Muscle of leg (tissue), 11 donors: ENCODE measurements around the gene COMMD7. TPM values are rescaled to one million over a fixed set of nuclear protein-coding genes. Genes with fewer than 3 reads are reported as not detected.

Experiments
- DNase-seq: peaks from one replicate; pipeline ENCODE4 v3.0.0; 2013
- H3K27ac ChIP-seq: one replicate; pipeline ENCODE4 v1.5.1; 2013; ENCODE audit warnings: mild to moderate bottlenecking, low read length, control low read depth
- H3K27me3 ChIP-seq: one replicate; pipeline ENCODE4 v1.6.1; 2013; ENCODE audit warnings: low read length; ENCODE audit not compliant: control insufficient read depth, insufficient read depth
- H3K36me3 ChIP-seq: one replicate; pipeline ENCODE4 v1.6.1; 2013; ENCODE audit warnings: low read length; ENCODE audit not compliant: control insufficient read depth, insufficient read depth
- H3K4me1 ChIP-seq: one replicate; pipeline ENCODE4 v1.6.1; 2013; ENCODE audit warnings: low read length; ENCODE audit not compliant: control insufficient read depth, insufficient read depth
- H3K4me3 ChIP-seq: one replicate; pipeline ENCODE4 v1.5.1; 2013; ENCODE audit warnings: low read length, control low read depth
- H3K9me3 ChIP-seq: replicated peaks from 2 replicates; pipeline ENCODE4 v1.6.1; 2013; ENCODE audit warnings: low read depth, low read length; ENCODE audit not compliant: control insufficient read depth
- WGBS: methylation state at CpG from one replicate; pipeline ENCODE4 v1.1.5; 2013; ENCODE audit warnings: missing lambda C conversion rate; ENCODE audit not compliant: insufficient coverage; 5-methylcytosine and 5-hydroxymethylcytosine counted together
- polyA plus RNA-seq, 8 donors: library from polyadenylated mRNA; unstranded; fragments of 120-200 nt; gene quantifications; one replicate each; pipeline versions ENCODE4 v1.2.1 to v1.2.3, GENCODE V29; 2013; ENCODE audit warnings: inconsistent platforms in 1 of 8, low replicate concordance in 1 of 8; ENCODE audit not compliant: insufficient read length in 8 of 8, insufficient read depth in 1 of 8
- total RNA-seq: library from RNA; stranded (reverse); fragments of 120-200 nt; gene quantifications from one replicate; pipeline ENCODE4 v1.2.4, GENCODE V29; 2013

COMMD7 gene
- total and polyA plus RNA-seq, 9 donors = 26.5 to 43.4 (median 40.5) TPM

DNA sequence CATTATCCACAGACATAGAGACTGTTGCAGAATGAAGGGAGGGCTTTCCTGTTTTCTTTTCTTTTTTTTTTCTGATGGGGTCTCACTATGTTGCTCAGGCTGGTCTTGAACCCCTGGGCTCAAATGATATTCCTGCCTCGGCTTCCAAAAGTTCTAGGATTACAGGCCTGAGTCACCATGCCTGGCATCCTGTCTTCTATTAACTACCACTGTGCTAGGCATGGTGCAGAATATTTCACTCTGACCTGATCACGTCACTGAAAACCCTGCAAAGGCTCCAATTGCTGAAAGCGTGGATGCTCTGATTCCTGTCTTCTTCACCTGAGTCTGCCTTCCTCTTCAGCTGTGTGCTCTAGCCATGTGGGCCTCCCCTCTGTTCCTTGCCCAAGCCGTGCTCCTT lies 10.5 kb upstream of the COMMD7 start:
- peaks cover 2% of the 10 kb centered on the region for H3K4me1 ChIP-seq
- no peak overlapping the region for H3K4me3 ChIP-seq
- H3K27ac ChIP-seq = no peak overlapping the region
- no peaks in the 10 kb centered on the region for H3K27me3 ChIP-seq
- no peaks in the 10 kb centered on the region for H3K9me3 ChIP-seq
- no peaks in the 10 kb centered on the region for H3K36me3 ChIP-seq
- no peak for DNase-seq
- 52% methylated on average over 4 of the region's 4 CpGs for WGBS

DNA sequence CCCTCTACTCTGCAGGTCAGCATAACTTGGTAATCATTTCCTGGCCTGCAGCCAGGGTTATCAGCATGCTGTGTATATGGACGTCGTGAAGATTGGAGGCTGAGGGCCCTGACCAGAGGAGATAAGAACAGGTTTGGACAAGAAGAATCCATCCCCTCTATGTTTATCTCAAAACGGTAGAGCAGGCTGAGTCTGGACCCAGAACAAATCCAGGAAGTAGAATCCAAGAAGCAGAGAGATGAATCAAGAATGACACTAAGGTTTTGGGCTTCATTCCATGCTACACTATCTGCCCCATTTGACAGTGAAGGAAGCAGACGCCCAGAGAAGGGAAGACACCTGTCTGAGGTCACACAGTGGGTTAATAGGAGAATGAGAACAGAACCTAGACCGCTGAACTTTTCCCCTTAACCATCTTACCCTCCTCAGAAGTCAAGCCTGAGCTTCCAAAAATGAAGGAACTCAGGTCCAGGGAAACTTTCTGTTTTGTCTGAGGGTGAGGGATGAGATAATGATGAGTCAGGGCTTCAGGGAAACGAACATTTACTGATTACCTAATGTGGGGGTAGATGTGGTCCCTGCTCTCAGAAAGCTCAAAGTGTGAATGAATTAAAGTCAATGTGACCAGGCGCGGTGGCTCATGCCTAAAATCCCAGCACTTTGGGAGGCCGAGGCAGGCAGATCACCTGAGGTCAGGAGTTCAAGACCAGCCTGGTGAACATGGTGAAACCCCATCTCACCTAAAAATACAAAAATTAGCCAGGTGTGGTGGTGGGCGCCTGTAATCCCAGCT lies 9.4 kb upstream of the COMMD7 start:
- DNase-seq = no peak
- peaks cover 2% of the 10 kb centered on the region for H3K4me1 ChIP-seq
- no peak overlapping the region for H3K4me3 ChIP-seq
- H3K36me3 ChIP-seq = no peaks in the 10 kb centered on the region
- 78% methylated on average over 3 of the region's 10 CpGs for WGBS
- H3K27me3 ChIP-seq = no peaks in the 10 kb centered on the region
- no peaks in the 10 kb centered on the region for H3K9me3 ChIP-seq
- H3K27ac ChIP-seq = no peak overlapping the region

DNA sequence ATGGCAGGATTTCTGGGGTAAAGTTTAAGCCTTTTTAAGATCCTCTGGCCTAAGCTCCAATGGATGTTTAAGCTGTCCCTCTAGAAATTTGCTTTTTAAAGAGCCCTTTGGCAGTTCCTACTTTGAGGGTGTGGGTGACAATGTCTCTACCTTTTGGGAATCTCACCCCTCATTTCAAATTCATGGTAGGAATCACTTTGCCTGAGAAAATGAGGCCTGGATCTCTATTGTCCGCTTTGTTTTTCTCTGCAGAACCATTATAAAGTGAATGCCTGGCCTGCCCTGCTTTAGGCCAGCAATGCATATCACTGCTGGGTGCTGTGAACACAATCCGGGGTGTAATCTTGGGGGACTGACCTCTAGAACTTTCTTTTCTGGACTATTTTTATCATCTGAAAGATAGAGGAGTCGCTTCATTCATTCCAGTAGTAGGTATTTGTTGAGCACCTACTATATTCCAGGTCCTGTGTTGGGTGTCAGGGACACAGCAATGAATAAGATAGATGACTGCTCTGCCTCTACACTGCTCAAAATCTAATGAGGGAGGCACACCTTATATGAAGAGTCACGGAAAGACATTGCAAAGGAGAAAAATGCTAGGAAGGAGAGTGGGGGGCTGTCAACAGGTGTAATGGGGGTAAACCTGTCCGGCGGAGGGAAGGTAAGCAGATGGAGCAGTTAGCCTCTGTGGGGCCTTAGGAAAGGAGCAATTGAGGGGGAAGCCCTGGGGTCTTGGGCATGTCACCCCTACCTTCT lies 8.6 kb upstream of the COMMD7 start:
- WGBS = no CpG with 5 or more reads among the region's 6 CpGs
- DNase-seq = no peak
- Histone ChIP-seq H3K27me3 (no peaks in the 10 kb centered on the region), H3K4me3 (no peak overlapping the region), H3K36me3 (no peaks in the 10 kb centered on the region), H3K4me1 (peaks cover 2% of the 10 kb centered on the region), H3K27ac (no peak overlapping the region), H3K9me3 (no peaks in the 10 kb centered on the region)

- H3K27ac ChIP-seq = no peak overlapping the region
- no peak for DNase-seq
These were observed 8.0 kb upstream of the COMMD7 start for GRCh38 chr20:32751293-32751692.

GRCh38 chr20:32749914-32750637 lies 6.8 kb upstream of the COMMD7 start:
- DNase-seq = no peak
- no peaks in the 10 kb centered on the region for H3K36me3 ChIP-seq
- no peaks in the 10 kb centered on the region for H3K27me3 ChIP-seq
- H3K4me1 ChIP-seq = peaks cover 2% of the 10 kb centered on the region
- 65% methylated on average over 8 of the region's 11 CpGs for WGBS
- no peak overlapping the region for H3K27ac ChIP-seq
- H3K9me3 ChIP-seq = no peaks in the 10 kb centered on the region
- no peak overlapping the region for H3K4me3 ChIP-seq

More at GRCh38 chr20:32751293-32751692, 8.0 kb upstream of the COMMD7 start:
- H3K4me3 ChIP-seq = no peak overlapping the region
- H3K27me3 ChIP-seq = no peaks in the 10 kb centered on the region
- peaks cover 2% of the 10 kb centered on the region for H3K4me1 ChIP-seq
- H3K36me3 ChIP-seq = no peaks in the 10 kb centered on the region
- no peaks in the 10 kb centered on the region for H3K9me3 ChIP-seq

- Histone ChIP-seq H3K9me3 (no peaks in the 10 kb centered on the region), H3K27me3 (no peaks in the 10 kb centered on the region), H3K4me1 (peaks cover 15% of the 10 kb centered on the region), H3K4me3 (peak overlapping the region; percentile 76), H3K36me3 (no peaks in the 10 kb centered on the region), H3K27ac (peak overlapping the region; percentile 67)
- no peak for DNase-seq
- WGBS = 10% methylated on average over 24 of the region's 25 CpGs
These were observed 688 bp downstream of the COMMD7 start for GRCh38 chr20:32742322-32743236.

DNA sequence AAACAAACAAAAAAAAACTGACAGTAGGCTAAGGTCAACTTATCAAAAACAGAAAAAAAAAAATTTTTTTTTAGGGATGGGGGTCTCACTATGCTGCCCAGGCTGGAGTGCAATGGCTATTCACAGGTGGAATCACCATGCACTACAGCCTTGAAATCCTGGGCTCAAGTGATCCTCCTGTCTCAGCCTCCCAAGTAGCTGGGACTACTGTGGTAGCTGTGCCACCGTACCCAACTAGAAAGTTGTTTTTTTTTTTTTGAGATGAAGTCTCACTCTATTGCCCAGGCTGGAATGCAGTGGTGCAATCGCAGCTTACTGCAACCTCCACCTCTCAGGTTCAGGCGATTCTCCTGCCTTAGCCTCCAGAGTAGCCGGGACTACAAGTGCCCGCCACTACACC lies 2.1 kb downstream of the COMMD7 start:
- no peak overlapping the region for H3K4me3 ChIP-seq
- DNase-seq = no peak
- no CpG with 5 or more reads among the region's 5 CpGs for WGBS
- H3K27me3 ChIP-seq = no peaks in the 10 kb centered on the region
- H3K4me1 ChIP-seq = peaks cover 15% of the 10 kb centered on the region
- H3K27ac ChIP-seq = no peak overlapping the region
- H3K9me3 ChIP-seq = no peaks in the 10 kb centered on the region
- H3K36me3 ChIP-seq = no peaks in the 10 kb centered on the region

DNA sequence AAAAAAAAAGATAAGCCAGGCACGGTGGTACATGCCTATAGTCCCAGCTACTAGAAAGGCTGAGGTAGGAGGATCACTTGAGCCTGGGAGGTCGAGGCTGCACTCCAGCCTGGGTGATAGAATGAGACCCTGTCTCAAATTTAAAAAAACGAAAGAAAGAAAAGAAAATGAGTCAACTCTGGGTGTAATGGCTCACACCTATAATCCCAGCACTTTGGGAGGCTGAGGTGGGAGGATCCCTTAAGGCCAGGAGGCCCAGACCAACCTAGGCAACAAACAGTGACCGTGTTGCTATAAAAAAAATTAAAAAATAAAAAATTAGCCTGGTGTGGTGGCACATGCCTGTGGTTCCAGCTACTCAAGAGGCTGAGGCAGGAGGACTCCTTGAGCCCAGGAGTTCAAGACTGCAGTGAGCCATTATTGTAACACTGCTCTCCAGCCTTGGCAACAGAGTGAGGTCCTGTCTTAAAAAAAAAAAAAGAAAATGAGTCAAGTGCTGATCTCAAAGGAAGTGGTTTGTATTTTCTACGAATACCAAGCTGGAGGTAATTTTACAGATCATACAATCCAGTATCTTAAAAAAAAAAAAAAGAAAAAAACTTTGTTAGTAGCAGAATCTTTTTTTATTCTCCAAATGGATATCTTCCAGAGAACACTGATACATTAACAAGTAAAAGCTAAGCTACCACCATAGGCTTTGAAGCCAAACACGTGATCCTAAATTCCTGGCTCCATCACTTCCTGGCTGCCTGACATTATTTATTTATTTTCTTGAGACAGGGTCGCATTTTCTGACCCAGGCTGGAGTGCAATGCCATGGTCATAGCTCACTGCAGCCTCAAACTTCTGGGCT lies 5.7 kb downstream of the COMMD7 start:
- Histone ChIP-seq H3K9me3 (no peaks in the 10 kb centered on the region), H3K36me3 (no peaks in the 10 kb centered on the region), H3K27me3 (no peaks in the 10 kb centered on the region), H3K4me3 (no peak overlapping the region), H3K27ac (no peak overlapping the region), H3K4me1 (peaks cover 5% of the 10 kb centered on the region)
- DNase-seq = no peak
- WGBS = 21% methylated on average over 2 of the region's 7 CpGs

DNA sequence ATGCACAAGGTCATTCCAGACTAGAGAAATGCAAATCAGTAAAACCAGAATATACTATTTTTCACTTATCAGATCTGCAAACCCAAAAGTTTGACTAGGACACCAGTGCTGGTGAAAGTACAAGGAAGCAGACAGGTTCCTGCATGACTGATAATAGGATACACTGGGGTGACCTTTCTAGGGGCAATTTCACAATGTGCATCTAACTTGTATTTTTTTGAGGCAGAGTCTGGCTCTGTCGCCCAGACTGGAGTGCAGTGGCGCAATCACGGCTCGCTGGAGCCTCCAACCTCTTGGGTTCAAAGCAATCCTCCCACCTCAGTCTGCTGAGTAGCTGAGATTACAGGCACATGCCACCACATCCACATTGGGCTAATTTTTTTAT lies 11.4 kb downstream of the COMMD7 start:
- Histone ChIP-seq H3K27me3 (no peaks in the 10 kb centered on the region), H3K9me3 (no peaks in the 10 kb centered on the region), H3K4me3 (no peak overlapping the region), H3K36me3 (peaks cover 7% of the 10 kb centered on the region), H3K4me1 (peaks cover 6% of the 10 kb centered on the region), H3K27ac (no peak overlapping the region)
- no CpG with 5 or more reads among the region's 4 CpGs for WGBS
- DNase-seq = no peak
